LNCaP clone FGC (cell line): ENCODE measurements around the gene PGBD5.

Experiments used
- DNase-seq: peaks from one replicate; pipeline ENCODE4 v3.0.0-alpha.2; 2011; ENCODE audit warnings: low read depth
- H3K4me3 ChIP-seq: 2 replicates; pipeline ENCODE4 v1.5.1; 2011; ENCODE audit warnings: mild to moderate bottlenecking, low read depth, low read length, control low read depth
- CTCF ChIP-seq: IDR thresholded peaks from 2 replicates; pipeline ENCODE4 v1.5.1; 2012; ENCODE audit warnings: mild to moderate bottlenecking; ENCODE audit not compliant: control insufficient read depth, insufficient read depth; ENCODE audit errors: extremely low read depth

Gene PGBD5

GRCh38 chr1:230266456-230266855, 159.7 kb downstream of the PGBD5 start:
- no peak for TF ChIP-seq CTCF
- no peak for DNase-seq

DNA sequence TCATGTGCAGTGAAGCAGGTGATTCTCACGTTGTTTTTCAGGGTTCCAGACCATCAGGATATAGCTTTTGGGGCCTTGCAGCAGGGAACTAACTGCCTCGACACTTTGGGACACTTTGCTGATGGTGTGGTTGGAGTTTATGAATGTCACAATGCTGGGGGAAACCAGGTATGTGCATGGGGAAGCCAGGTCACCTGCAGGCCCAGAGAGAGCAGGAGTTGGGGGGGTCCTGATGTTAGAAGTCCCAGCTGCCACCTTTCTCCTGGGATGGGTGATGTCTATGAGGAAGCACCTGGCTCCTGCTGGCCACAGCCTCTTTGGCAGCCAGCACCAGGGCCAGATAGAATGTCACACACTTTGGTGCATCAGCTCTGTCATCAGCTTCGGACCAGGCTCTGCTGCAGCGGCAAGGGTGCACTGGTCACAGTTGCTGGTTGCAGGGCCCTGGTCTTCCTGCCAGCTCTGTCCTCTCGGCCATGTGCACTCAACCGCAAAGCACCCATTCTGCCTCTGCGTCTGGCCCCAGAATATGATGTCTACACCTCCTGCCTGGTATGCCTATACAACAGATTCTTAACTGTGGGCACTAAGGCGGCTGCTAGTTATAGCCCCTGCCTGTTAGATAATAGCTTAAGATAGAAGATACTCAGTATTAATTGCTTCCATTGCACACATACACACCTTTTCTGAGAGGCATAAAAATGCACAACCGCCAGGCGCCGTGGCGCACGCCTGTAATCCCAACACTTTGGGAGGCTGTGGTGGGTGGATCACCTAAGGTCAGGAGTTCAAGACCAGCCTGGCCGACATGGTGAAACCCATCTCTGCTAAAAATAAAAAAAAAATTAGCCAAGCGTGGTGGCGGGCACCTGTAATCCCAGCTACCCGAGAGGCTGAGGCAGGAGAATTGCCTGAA, 160.7 kb downstream of the PGBD5 start:
- H3K4me3 ChIP-seq: no peak overlapping the region
- DNase-seq: no peak
- TF ChIP-seq CTCF: no peak

More at GRCh38 chr1:230266456-230266855, 159.7 kb downstream of the PGBD5 start:
- H3K4me3 ChIP-seq: no peak overlapping the region
